Stomach (tissue), 9 donors: Measurements from ENCODE around the gene CAPZB. TPM values are rescaled to one million over a fixed set of nuclear protein-coding genes. Genes with fewer than 3 reads are reported as not detected.
A peak's percentile ranks its signal among the peaks of the same experiment; 100 is the strongest.

Experiments
- DNase-seq, 2 donors: peaks; one replicate each; pipeline versions ENCODE4 v3.0.0 to v3.0.0-alpha.2; 2013 to 2019
- H3K27ac ChIP-seq, 5 donors: fragments of 200-600 bp in 4 of 5; sonication (generic) in 4 of 5; one replicate each; pipeline ENCODE4 v1.5.1; 2013 to 2019; ENCODE audit warnings: mild to moderate bottlenecking in 1 of 5, moderate library complexity in 1 of 5
- H3K27me3 ChIP-seq, 3 donors: fragments of 200-600 bp; sonication (generic); one replicate each; pipeline ENCODE4 v1.5.1; 2017 to 2019; ENCODE audit warnings: mixed run types in 1 of 3
- H3K36me3 ChIP-seq, 4 donors: fragments of 200-600 bp; sonication (generic); 1 replicate in 3 of 4; 2 replicates in 1 of 4; pipeline ENCODE4 v1.5.1; 2016 to 2019
- H3K4me1 ChIP-seq, 4 donors: fragments of 200-600 bp; sonication (generic); one replicate each; pipeline ENCODE4 v1.5.1; 2016 to 2019
- H3K4me3 ChIP-seq, 4 donors: fragments of 200-600 bp; sonication (generic) in 3 of 4; one replicate each; pipeline ENCODE4 v1.5.1; 2016 to 2019; ENCODE audit warnings: mild to moderate bottlenecking in 1 of 4
- H3K9me3 ChIP-seq, 4 donors: fragments of 200-600 bp; sonication (generic); one replicate each; pipeline ENCODE4 v1.5.1; 2016 to 2019
- CTCF ChIP-seq, 7 experiments: fragments of 450-650 bp in 4 of 7; fragments of 200-600 bp in 3 of 7; sonication (generic) in 3 of 7; IDR thresholded peaks; one replicate each; pipeline ENCODE4 v1.5.1; 2016 to 2019; ENCODE audit warnings: antibody characterized with exemption in 7 of 7, control low read depth in 2 of 7, mild to moderate bottlenecking in 1 of 7
- EP300 ChIP-seq: sonication (generic); formaldehyde crosslinking; IDR thresholded peaks from one replicate; pipeline ENCODE4 v1.6.1; 2017; ENCODE audit warnings: antibody characterized with exemption
- POLR2A ChIP-seq, 4 donors: fragments of 450-650 bp; IDR thresholded peaks; one replicate each; pipeline ENCODE4 v1.6.1; 2016; ENCODE audit warnings: antibody characterized with exemption in 4 of 4, control low read depth in 2 of 4, mild to moderate bottlenecking in 1 of 4, moderate library complexity in 1 of 4
- POLR2AphosphoS5 ChIP-seq, 3 donors: sonication (generic); formaldehyde crosslinking; IDR thresholded peaks; one replicate each; pipeline ENCODE4 v1.6.1; 2016; ENCODE audit warnings: antibody characterized with exemption in 3 of 3
- WGBS, 5 donors: extraction: QIAGEN DNeasy Blood & Tissue Kit in 3 of 5; methylation state at CpG; one replicate each; pipeline versions ENCODE4 v1.1.5 to v1.1.7; 2013 to 2018; 5-methylcytosine and 5-hydroxymethylcytosine counted together
- intact Hi-C: fragments of 100-400 bp; cut with DNase I; formaldehyde crosslinking; loops from one replicate; pipeline ENCODE4 v1.15.1; 2023; ENCODE audit warnings: low total_unique reads
- polyA plus RNA-seq, 3 donors: library from polyadenylated mRNA; stranded (reverse); fragments of 200-250 nt; gene quantifications; one replicate each; pipeline ENCODE4 v1.2.3, GENCODE V29; 2013
- total RNA-seq, 5 donors: library from RNA; depleted of rRNA; stranded (reverse); fragments of >200 nt; gene quantifications; one replicate each; pipeline versions ENCODE4 v1.1.0 to v1.2.3, GENCODE V29; 2014 to 2016
- donor health status: healthy with polysubstance abuse.
- donor health status: Bipolar disorder and iron deficiency.
- donor health status: healthy.

The CAPZB gene
- total and polyA plus RNA-seq, 8 donors: 84.9 to 345 (median 155) TPM

DNA sequence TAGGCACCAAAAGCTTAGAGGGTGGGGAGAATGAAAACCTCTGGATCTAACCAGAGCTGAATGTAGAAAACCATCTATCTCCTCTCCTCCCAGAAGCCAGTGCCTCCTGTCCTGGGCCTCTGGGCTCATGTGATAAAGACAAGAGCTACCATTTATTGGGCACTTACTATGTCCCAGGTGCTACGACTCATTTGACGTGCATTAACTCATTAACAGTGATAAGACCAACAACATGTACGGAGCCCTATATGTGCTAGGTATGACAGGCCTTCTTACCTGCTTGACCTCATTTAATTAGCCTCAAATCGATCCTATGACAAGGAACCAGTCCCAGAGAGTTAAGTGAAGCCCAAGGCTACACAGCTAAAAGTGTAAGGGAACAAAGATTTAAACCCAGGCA is 19.7 kb downstream of the CAPZB start:
- H3K36me3 ChIP-seq: peaks cover 0 to 7% (median 0%) of the 10 kb centered on the region in 4 donors
- H3K27ac ChIP-seq: peak overlapping the region; percentile 33 to 85 (median 78)
- no peak overlapping the region for H3K4me3 ChIP-seq
- 79 to 94% (median 85%) methylated on average over 4 of the region's 4 CpGs for WGBS, 5 donors
- intact Hi-C loops: no loop called here
- no peak for DNase-seq
- H3K27me3 ChIP-seq: no peaks in the 10 kb centered on the region
- H3K4me1 ChIP-seq: peaks cover 74 to 98% (median 90%) of the 10 kb centered on the region in 4 donors
- H3K9me3 ChIP-seq: no peaks in the 10 kb centered on the region
- TF ChIP-seq POLR2A (IDR thresholded peaks at IDR 0.05) (no peak), POLR2AphosphoS5 (IDR thresholded peaks at IDR 0.05) (no peak), EP300 (no peak), CTCF (IDR thresholded peaks at IDR 0.05) (no peak)

DNA sequence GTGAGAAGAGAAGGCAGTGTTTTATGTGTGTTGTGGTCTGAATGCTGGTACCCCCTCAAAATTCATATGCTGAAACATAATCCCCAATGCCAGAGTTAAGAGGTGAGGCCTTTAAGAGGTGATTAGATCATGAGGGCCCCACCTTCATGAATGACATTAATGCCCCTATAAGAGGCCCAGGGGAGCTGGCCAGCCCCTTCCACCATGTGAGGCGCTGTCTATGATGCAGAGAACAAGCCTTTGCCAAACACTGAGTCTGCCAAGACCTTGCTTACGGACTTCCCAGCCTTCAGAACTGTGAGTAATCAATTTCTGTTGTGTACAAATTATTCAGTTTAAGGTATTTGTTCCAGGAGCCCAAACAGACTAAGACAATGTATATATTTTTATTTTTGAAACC is 20.2 kb downstream of the CAPZB start:
- Histone ChIP-seq H3K9me3 (no peaks in the 10 kb centered on the region), H3K4me3 (no peak overlapping the region), H3K27me3 (no peaks in the 10 kb centered on the region), H3K4me1 (peaks cover 69 to 96% (median 88%) of the 10 kb centered on the region in 4 donors), H3K27ac (peak overlapping the region in 4 of 5 donors; percentile 73 to 85 (median 81)), H3K36me3 (peaks cover 0 to 7% (median 0%) of the 10 kb centered on the region in 4 donors)
- TF ChIP-seq EP300: no peak
- no peak for TF ChIP-seq POLR2A (IDR thresholded peaks at IDR 0.05)
- peak in 1 of 3 donors; percentile 47 for TF ChIP-seq POLR2AphosphoS5 (IDR thresholded peaks at IDR 0.05)
- TF ChIP-seq CTCF (IDR thresholded peaks at IDR 0.05): no peak
- DNase-seq: no peak
- 21 to 42% (median 29%) methylated on average over 2 of the region's 2 CpGs for WGBS, 5 donors
- intact Hi-C loops: no loop called here

DNA sequence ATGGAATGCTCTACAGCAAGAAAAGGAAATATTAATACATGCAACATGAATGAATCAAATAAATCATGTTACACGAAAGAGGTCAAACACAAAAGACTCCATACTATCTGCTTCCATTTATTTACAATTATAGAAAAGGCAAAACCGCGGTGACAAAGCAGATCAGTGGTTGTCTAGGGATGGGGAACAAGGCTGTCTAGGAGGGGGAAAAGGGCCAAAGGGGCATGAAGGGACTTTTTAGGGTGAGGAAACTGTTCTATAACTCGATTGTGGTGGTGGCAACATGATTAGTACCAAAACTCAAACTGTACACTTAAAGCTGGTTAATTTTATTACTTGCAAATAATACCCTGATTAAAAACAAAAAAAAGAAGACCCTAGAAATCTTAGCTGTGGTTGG is 20.6 kb downstream of the CAPZB start:
- H3K27me3 ChIP-seq: no peaks in the 10 kb centered on the region
- H3K27ac ChIP-seq: peak overlapping the region in 4 of 5 donors; percentile 73 to 85 (median 81)
- peaks cover 0 to 7% (median 0%) of the 10 kb centered on the region in 4 donors for H3K36me3 ChIP-seq
- TF ChIP-seq POLR2AphosphoS5 (IDR thresholded peaks at IDR 0.05) (no peak), EP300 (no peak), POLR2A (IDR thresholded peaks at IDR 0.05) (no peak), CTCF (IDR thresholded peaks at IDR 0.05) (no peak)
- DNase-seq: no peak
- no peaks in the 10 kb centered on the region for H3K9me3 ChIP-seq
- intact Hi-C loops: no loop called here
- H3K4me1 ChIP-seq: peaks cover 64 to 96% (median 86%) of the 10 kb centered on the region in 4 donors
- no peak overlapping the region for H3K4me3 ChIP-seq
- WGBS, 5 donors: 80 to 91% (median 86%) methylated on average over 4 of the region's 4 CpGs

DNA sequence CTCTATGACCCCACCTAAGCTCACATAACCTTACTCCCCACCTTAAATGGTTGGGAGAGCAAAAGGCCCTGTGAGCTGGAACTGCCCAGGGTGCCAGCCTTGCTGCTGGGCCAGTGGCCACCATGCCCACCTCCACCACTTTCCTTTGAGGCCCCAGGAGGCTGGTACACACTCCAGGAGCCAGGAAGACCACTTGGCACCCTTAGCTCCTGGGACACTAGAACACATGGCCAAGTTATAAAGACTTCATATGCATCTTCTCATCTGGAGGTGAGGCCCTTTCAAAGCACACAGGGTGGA is 21.9 kb downstream of the CAPZB start:
- no peak overlapping the region for H3K4me3 ChIP-seq
- no peak for DNase-seq
- H3K9me3 ChIP-seq: no peaks in the 10 kb centered on the region
- H3K36me3 ChIP-seq: peaks cover 0 to 7% (median 0%) of the 10 kb centered on the region in 4 donors
- intact Hi-C loops: no loop called here
- TF ChIP-seq EP300: no peak
- TF ChIP-seq POLR2AphosphoS5 (IDR thresholded peaks at IDR 0.05): no peak
- no peak for TF ChIP-seq CTCF (IDR thresholded peaks at IDR 0.05)
- TF ChIP-seq POLR2A (IDR thresholded peaks at IDR 0.05): no peak
- peaks cover 59 to 96% (median 86%) of the 10 kb centered on the region in 4 donors for H3K4me1 ChIP-seq
- H3K27me3 ChIP-seq: no peaks in the 10 kb centered on the region
- H3K27ac ChIP-seq: peak overlapping the region; percentile 20 to 84 (median 53)
